Activated gamma-delta T cell (primary cell): ENCODE measurements around the gene CDK12.

ENCODE experiments used
- DNase-seq: peaks from one replicate; lab custom pipeline; 2025; lab: John Stamatoyannopoulos, UW

The CDK12 gene

DNA sequence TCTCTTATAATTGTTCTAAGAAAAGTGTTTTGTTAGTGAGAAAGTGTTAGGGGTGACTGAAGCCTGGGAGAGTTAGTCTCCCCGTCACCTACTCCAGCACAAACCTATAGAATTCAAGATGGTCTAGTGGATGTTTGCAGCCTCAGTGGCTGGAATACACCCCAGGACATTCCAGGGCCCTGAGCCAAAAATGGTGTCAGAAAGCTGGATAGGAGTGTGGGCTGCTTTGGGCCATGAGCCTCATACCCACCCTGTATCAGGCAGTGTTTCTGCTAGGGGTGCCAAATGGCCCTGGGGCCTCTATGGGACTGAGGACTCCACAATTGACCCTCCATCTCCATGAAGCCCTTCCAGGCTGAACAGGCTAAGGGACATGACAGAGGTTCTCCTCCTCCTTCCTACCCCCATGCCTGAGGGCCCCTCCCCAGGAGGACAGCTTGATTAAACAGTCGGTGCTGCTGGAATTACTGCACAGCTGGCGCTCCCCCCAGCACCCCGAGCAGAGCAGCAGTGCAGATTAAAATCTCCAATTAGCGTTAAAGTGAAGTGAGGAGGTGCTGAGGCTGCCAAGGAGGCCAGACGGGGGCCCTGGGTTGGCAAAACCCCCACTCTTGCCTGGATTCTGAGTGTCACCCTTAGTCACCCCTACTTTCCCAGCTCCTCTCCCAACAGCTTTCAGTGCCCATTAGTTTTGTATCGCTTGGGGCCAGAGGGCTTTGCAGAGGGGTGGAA is 87.4 kb downstream of the CDK12 start:
- no peak for DNase-seq

DNA sequence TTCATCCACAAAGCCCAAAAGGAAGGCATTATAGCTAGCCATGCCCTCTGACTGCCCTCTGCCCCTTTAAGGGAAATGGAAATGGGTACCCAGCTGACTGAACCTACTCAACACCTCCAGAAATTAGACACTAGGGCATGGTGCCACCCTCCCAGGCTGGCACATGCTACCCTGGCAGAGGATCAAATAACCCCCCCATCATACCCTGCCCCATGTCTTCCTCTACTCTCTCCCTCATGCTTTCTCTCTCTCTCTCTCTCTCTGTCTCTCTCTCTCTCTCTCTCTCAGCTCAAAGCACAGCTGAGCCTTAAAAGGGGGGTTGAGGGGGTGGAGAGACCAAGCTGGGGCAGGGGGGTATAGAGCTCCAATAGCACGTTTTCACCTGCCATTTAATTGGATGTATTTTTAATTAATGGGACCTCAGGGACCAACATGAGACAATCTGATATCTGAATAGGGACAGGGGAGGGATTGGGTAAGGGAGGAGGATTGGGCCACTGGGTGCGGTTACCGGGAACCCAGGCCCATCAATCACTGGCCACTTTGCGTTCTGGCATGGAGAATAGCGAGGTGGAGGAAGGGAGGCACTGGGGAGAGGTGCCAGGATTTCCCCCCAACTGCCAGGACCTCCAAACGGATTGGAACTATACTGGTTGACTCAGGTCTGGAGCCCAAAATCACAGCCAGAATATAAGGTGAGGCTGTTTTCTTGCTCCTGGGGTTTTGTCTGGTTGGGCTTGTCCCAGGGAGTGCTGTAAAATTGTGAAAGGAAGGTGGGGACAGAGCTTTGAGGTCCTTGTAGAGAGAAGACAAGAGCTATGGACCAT is 88.7 kb downstream of the CDK12 start:
- no peak for DNase-seq

DNA sequence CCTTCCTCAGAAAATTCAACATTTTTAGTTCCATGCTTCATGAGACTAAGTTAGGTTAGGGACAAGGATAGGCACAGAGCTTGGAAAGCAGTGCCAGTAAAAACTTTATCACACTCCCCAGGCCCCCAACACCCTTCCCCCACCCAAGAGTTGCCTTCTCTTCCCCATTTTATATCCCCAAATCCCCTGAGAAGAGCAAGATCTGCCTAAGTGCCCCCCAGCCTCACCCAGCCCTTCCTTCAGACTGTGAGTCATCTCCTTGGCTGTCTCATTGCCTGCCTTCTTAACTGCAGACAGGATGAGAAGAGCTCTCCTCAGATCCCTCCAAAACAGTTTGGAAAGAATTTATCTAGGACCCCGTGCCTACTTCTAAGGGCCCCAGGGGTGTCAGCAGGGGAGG is 90.6 kb downstream of the CDK12 start:
- no peak for DNase-seq

DNA sequence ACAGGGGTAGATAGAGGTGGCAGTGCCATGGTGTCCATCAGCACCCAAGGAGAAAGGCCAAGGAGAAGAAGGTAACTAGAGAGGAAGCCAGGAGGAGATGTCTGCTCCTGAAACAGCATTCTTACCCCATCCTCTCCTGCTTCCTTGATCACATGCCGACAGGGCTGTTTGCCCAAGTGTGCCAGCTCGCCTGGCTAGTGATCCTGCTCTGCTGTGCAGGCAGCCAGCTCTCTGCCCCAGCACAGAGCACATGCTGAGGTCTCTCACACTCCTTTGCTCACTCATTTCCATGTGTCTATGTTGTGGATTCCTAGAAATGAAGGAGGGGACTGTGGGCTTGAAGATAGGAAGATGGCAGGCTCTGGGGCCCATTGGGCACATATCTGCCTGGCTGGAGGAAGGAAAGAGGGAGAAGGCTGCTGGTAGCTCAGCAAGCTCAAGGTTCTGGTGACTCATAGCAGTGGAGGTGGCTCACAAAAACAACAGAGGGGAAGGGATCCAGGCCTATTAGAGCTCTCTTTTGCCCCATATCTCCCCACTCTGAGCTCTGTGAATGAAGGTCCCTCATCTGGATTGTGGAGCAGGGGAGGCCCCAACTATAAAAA is 92.2 kb downstream of the CDK12 start:
- no peak for DNase-seq

DNA sequence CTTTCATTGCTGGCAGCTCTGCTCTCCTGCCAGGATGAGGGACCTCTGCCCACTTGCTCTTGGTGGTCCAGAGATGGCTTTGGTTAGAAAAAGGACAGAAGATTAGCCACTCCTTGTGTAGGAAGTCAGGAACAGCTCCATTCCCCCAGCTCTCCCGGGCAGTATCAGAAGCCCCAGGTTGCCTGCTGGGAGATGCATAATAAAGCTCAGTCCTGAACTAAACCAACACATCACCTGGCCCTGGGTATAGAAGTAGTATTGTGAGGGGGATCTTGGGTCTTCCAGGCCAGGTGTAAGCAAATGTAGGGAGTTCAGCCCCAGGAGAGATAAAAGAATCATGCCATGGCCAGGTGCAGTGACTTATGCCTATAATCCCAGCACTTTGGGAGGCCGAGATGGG is 94.1 kb downstream of the CDK12 start:
- no peak for DNase-seq

DNA sequence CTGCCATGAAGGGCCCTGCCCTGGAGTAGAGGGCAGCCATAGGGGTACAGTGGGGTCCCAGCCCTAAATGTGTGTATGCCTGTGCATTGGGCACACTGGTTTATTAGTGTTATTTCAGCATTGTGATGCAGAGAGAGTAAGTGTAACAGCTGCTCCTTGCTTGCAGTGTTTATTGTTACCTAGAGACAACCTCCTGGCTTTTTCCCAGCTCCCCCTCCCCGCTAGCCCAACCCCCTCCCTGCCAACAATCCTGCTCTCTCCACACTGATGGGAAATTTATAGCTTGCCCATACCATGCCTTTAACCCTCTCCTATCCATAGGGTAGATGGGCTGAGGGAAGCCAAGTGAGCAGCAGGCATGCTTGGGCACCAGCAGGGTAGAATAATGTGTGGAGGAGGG is 95.1 kb downstream of the CDK12 start:
- DNase-seq = no peak

DNA sequence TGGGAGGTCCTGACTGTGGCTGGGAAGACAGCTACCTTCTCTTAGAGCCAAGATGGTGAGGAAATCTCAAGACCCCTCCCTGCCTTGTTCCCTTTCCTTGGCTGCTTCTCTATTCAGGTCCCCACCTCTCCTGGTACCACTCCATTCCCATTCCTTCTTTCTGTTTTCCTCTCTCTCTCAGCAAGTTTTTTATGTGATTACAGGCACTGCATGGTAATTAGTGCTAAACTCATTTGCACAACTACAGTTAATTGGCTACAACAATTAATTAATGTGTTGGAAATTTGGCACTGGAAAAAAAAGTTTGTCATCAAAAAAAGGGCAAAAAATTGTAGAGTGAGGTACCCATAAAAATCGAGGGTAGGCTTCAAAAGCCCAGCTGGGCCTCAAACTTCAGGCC is 101.1 kb downstream of the CDK12 start:
- DNase-seq = no peak

DNA sequence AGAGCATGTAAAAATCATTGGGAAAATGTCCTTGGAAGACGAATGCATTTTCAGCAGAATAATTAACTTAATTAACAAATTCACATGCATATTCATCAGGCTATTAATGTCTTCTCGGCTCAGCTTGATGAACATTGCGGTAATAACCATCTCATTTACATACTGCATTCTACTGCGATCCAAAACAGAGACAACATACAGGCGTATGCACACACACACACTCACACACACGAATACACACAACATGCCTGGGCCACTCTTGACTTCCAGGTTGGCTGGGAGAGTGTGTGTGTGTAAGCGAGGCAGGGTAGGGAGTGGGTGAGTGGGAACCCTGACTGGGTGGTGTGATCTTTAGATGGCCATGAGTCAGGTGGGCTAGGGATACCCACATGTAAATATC is 101.7 kb downstream of the CDK12 start:
- DNase-seq = no peak

DNA sequence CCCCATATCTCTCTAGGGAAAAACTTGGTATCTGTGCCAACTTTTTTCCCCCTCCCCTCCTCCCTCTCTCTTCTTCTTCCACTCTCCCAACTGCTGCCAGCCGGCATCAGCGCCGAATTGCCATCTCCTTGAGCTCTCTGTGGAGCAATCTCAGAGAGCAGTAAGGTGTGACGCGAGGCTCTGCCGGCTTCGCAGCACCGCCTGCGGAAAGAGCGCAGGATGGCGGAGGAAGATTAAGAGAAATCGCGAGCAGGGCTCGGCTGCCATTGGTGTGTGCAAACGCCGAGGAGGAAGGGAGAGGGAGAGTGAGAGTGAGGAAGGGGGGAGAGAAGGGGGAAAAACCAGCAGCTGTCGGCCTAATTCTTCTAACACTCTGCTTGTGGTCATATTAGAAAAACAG is 102.2 kb downstream of the CDK12 start:
- DNase-seq = no peak

DNA sequence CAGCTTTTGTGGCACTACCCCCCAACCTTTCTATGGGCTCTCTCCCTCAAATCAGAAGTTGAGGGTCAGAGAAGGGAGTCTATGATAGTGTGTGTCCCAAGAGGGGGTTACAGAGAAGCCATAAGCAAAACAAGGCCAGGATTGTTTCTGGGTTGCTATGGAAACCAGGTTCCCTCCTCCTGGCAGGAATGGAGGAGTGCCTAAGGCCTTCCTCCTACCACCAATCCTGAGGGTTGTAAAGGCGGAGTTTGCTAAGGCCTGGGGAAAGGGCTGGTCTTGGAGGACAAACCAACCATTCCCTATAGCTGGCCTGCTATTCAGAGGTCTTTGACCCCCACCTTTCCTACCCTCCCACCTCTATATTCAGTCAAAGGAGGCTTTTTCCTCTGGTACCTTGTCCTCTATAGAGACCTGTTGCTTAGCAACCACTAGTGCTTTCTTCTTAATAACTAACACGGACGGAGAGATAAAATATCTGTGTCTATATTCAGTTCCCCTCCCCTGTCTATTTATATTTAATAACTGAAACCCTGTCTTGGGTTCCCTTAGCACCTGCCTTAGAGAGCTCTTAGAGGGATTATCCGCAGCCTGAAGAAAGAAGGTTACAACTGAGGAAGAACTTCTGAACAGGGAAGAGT is 103.0 kb downstream of the CDK12 start:
- DNase-seq = no peak

DNA sequence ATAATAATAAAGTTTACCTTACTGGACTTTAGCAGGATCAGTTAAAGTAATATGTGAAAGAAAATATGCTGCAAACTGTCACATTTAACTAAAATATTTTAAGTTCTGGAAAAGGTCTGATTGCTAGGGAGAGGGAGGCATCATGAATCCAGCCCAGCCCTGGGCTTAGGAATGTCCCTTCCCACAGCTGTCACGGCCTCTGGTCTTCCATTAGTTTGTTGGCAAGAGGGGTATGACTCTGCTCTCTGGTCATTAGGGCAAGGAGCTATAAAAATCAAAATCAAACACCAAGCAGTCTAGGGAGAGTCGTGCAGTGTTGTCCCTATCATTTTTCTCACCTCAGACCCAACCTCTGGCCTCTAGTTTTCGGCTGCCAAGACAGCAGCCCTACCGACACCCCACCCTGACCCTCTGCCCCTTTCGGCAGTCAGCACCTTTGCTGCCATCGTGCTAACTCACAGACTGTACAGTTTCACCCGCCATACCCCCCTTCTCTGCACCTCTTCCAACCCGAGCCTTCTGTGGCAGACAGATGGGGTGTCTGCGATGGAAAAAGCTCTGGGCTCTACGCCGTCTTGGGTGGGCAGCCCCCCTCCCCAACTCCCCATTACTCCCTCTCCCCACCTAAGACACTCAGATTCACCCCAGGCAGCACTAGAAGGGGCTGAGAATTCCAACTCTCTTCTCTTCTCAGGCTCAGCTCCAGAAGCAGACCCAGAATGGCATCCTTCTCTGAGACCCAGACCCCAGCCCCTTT is 105.0 kb downstream of the CDK12 start:
- DNase-seq = no peak

DNA sequence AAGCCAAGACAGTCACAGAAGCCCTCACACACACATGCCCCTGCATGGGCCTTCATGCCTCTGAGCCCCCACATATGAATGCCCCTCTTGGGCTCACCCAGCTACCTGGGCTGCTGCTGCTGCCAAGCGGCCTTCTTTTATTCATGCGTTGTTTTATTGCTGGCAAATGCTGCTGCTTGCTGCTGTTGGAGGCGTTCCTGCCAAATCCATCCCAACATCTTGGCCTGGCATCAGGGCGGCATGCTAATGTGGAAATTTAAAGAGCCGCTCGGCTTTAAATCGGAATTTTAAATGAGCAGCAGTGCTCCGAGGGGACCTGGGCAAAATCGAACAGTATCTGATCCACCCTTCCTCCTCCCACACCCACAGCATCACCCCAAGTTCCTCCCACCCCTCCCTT is 107.4 kb downstream of the CDK12 start:
- DNase-seq = no peak

DNA sequence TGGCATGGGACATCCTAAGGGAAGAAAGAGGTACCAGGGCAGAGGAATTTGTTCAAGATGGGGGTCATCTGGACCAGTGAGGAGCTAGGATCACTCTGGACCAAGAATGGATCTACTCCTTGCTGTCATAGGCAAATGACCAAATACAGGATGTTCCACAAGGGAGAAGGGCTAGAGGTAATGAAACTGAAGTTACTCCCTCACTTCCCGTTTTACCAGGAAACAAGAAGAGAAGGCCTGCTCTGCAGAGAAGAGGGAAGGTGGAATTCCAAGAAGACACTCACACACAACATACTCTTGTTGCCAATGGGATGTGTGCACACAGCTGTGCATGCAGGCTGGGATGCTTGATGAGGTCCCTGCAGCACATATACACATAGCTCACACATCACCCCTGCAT is 107.8 kb downstream of the CDK12 start:
- no peak for DNase-seq

DNA sequence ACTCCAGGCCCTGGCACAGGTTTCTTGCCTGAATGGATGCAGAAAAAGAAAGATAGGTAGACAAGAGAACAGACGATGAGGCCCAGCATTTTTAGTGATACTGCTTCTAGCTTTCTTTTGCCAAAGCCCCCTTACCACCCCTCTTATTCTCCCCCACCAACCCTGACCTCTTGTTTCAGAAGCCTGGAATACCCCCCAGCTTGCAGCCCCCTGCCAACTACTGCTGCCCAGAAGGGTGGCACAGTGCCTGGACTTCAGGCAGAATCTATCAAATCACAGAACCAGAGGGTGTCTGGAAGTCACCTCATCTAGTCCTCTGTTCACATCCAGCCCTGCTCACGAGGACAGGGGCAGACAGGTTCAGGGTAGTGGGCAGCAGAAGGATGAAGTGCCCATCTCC is 110.8 kb downstream of the CDK12 start:
- no peak for DNase-seq

DNA sequence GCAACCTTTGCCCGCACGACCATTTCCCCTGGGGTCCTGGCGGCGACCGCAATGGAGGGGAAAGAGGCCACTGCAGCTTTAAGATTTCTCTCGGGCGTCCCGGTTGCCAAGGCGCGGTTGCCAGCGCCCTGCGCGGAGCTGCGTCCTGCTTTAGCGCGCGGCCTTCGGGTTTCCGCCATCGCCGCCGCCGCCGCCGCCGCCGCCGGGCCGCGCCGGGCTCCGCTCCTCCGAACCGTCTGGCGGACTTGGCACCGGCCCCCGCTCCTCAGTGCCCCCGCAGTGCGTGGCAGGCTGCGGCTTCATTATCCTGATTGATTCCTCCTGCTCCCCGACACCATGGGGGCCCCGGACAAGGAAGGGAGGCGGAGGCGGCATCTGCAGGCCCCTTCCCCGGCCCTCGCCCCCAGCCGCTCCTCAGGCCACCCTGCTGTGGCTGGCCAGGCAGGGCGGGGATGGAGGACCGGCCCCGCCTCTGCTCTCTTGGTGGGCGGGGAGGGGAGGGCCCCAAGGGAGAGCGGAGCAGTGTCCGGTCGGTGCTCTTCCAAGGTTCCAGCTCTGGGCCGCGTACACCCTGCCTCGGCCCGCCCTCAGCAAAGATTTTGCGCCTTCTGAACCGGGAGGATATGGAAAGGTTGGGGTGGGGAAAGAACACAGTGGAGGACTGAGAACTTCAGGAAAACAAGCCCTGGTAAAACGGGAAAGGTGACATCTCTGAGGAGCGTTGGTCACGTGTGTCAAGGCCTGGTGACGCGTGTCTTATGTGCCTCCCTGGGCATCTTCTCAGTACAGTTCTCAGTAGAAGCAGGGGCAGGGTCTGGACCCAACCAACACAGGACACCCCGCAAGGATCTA is 112.4 kb downstream of the CDK12 start:
- DNase-seq = no peak

DNA sequence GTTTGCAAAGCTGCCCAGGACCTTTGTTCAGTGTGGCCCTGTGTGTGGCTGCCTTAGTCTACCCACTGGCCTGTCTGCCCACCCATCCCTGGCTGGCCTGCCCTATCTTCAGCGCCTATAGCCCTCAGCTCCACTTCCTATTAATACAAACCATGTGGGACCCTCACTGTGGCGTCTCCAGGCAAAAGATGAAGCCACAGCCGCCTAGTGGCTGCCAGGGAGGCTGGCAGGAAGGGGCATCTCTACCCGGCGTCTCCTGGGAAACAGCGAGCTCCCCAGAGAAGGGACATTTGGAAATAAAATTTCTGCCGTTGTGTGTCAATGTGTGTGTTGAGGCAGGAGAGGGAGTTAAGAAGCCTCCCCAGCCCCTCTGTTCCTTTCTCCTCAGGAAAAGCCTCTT is 114.9 kb downstream of the CDK12 start:
- DNase-seq = no peak

DNA sequence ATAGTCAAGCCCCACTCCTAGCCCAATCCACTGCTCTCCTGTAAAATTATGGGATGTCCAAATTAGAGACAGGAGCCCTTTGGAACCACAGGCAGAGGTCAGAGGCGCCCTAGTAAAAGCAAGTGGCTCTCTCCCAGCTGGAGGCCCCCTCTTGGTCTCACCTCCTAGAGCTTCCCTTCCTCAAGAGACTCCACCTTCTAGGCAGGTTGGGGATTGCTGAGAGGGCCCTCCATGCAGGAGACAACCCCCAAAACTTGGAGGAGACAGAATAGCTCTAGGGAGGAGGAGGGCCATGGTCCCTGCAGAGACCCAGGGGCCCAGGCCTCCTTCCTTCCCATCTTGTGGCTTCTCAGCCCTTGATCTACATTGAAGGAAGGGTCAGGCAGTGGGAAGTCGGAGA is 117.0 kb downstream of the CDK12 start:
- DNase-seq = no peak

DNA sequence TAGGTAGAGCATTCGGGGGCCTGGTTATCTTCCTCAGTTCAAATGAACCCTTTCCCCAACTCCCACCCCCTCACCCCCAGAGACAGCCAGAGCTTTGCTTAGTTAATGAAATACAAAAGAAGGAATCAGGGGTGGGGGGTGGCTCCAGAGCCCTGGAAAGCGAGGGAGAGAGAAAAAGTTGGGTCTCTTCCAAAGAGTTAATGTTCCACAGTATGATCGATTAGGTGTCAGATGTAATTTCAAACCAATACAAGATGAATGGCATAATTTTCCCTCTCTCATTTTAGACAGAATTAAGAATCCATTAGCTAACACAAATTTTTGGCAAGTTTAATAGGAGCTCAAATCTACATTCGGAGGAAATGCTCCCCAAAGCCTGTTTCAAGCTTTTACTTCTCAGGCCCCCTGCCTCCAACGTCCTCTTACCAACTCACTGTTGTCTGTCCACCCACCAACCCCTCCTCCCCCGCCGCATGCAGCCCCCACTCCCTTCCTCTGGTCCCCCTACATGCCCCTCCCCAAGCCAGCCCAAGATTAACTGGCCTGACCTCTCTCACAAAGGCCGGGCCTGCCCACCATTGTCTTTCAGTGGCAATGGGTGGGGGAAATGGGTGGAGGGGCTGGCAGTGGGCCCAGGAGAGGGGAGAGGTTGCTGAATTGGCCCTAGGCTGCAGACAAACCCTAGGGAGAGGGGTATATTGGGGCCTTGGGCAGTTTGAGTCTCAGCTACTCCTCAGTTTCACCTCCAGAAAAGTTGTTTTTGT is 118.2 kb downstream of the CDK12 start:
- no peak for DNase-seq

DNA sequence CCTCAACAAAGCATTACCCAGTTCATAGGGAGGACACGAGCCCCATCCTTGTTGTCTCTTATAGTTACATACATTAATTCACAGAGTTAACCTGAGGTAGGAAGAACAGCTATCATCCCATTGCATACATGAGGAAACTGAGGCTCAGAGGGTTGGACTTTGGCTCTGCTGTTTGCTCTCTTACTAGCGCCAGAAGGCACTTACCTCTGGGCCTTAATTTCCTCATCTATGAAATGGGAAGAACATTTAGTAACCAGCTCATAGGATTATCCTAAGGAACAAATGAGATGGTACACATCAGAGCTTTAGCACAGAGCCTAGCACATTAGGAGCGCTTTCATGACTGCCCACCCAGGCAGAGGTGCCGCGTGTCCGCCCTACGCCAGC is 118.8 kb downstream of the CDK12 start:
- no peak for DNase-seq

DNA sequence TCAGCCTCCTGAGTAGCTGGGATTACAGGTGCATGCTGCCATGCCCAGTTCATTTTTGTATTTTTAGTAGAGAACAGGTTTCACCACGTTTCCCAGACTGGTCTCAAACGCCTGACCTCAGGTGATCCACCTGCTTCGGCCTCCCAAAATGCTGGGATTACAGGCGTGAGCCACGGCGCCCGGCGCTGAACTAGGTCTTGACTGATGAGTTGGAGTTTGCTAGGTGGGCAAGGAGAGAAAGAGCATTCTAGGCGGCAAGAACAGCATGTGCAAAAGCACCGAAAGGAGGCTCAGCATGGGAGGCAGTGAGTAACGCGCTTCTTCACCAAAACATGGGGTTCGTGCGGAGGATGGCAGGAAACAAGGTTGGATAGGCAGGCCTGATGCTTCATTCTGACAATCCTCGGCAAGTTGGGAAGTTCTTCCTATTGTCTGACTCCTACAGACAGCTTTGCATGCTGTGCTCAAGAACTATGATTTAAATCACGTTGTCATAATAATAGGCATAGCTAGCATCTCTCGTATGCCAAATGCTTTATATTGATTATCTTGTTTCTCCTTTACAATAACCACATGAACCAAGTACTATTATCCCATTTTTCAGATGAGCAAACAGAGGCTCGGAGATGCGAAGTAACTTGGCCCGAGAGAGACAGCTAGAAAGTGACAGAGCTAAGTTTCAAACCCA is 119.9 kb downstream of the CDK12 start:
- DNase-seq = no peak
